MM.1S (cell line): ENCODE results near the gene ZYX.

ENCODE experiments used
- DNase-seq: peaks from one replicate; pipeline ENCODE4 v3.0.0-alpha.2; 2015
- H2AFZ ChIP-seq: fragments of 300-600 bp; sonication (generic); 2 replicates; pipeline ENCODE4 v1.6.0; 2016; ENCODE audit warnings: antibody characterized with exemption, low read length
- H3F3A ChIP-seq: fragments of 300-600 bp; sonication (generic); 2 replicates; pipeline ENCODE4 v1.6.1; 2016; ENCODE audit warnings: mild to moderate bottlenecking, antibody characterized with exemption, low read length, moderate library complexity, mixed read lengths; ENCODE audit not compliant: insufficient read depth
- H3K27ac ChIP-seq: fragments of 300-600 bp; sonication (generic); 2 replicates; pipeline ENCODE4 v1.5.1; 2016; ENCODE audit warnings: mild to moderate bottlenecking, low read length
- H3K27me3 ChIP-seq: fragments of 300-600 bp; sonication (generic); replicated peaks from 2 replicates; pipeline ENCODE4 v1.6.0; 2016; ENCODE audit warnings: low read length; ENCODE audit not compliant: insufficient read depth
- H3K36me3 ChIP-seq: fragments of 300-600 bp; sonication (generic); replicated peaks from 2 replicates; pipeline ENCODE4 v1.6.1; 2016; ENCODE audit warnings: mild to moderate bottlenecking, low read length, mixed read lengths; ENCODE audit not compliant: insufficient read depth
- H3K4me1 ChIP-seq: fragments of 300-600 bp; sonication (generic); 2 replicates; pipeline ENCODE4 v1.6.1; 2016; ENCODE audit warnings: low read length, mixed read lengths
- H3K4me2 ChIP-seq: fragments of 300-600 bp; sonication (generic); 2 replicates; pipeline ENCODE4 v1.6.0; 2016; ENCODE audit warnings: low read depth, low read length
- H3K4me3 ChIP-seq: fragments of 300-600 bp; sonication (generic); 2 replicates; pipeline ENCODE4 v1.5.1; 2016; ENCODE audit warnings: low read length, mixed read lengths
- H3K79me2 ChIP-seq: fragments of 300-600 bp; sonication (generic); 2 replicates; pipeline ENCODE4 v1.6.1; 2016; ENCODE audit warnings: mixed run types, low read length, mixed read lengths
- H3K9ac ChIP-seq: fragments of 300-600 bp; sonication (generic); 2 replicates; pipeline ENCODE4 v1.6.1; 2016; ENCODE audit warnings: low read length, mixed read lengths
- H3K9me2 ChIP-seq: fragments of 300-600 bp; sonication (generic); replicated peaks from 2 replicates; pipeline ENCODE4 v1.6.1; 2016; ENCODE audit warnings: mild to moderate bottlenecking, low read length, mixed read lengths; ENCODE audit not compliant: insufficient read depth
- H3K9me3 ChIP-seq: fragments of 300-600 bp; sonication (generic); replicated peaks from 2 replicates; pipeline ENCODE4 v1.6.1; 2016; ENCODE audit warnings: mild to moderate bottlenecking, low read length, mixed read lengths; ENCODE audit not compliant: insufficient read depth
- H4K20me1 ChIP-seq: fragments of 300-600 bp; sonication (generic); 2 replicates; pipeline ENCODE4 v1.6.1; 2016; ENCODE audit warnings: mild to moderate bottlenecking, low read length, moderate library complexity, mixed read lengths; ENCODE audit not compliant: insufficient read depth
- EZH2 ChIP-seq: fragments of 300-600 bp; sonication (generic); optimal IDR thresholded peaks from 2 replicates; pipeline ENCODE3; 2017; ENCODE audit warnings: low read depth, mild to moderate bottlenecking, antibody characterized with exemption, low read length, mixed read lengths
- EZH2phosphoT487 ChIP-seq: fragments of 300-600 bp; sonication (generic); IDR thresholded peaks from 2 replicates; pipeline ENCODE4 v1.6.1; 2018; ENCODE audit warnings: antibody characterized with exemption, low read length
- TF ChIP-seq, protein P1 (sequence below): fragments of 300-600 bp; sonication (generic); IDR thresholded peaks from 2 replicates; pipeline ENCODE4 v1.5.1; 2016; ENCODE audit warnings: antibody characterized with exemption, low read length, mixed read lengths

ZYX gene

DNA sequence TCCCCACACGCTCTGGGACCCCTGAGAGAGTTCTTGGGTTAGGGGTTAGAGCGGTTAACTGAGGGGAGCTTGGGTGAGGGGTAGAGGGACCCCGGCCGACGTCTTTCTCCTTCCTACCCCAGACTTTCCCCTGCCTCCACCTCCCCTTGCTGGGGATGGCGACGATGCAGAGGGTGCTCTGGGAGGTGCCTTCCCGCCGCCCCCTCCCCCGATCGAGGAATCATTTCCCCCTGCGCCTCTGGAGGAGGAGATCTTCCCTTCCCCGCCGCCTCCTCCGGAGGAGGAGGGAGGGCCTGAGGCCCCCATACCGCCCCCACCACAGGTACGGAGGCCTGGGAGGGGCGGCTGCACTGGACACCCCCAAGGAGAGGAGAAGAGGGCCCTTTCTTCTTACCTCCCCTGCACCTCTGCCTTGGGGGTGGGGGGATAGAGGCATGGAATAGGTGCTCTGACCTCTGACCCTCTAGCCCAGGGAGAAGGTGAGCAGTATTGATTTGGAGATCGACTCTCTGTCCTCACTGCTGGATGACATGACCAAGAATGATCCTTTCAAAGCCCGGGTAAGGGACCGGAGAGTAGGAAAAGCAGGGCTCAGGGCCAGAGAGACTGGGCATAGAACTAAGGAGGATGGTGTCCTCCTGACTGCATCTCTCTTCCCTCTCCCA is 1.1 kb downstream of the ZYX start:
- H3K9me3 ChIP-seq = no peaks in the 10 kb centered on the region
- H3K9me2 ChIP-seq = no peaks in the 10 kb centered on the region
- no peaks in the 10 kb centered on the region for H4K20me1 ChIP-seq
- H3F3A ChIP-seq = no peaks in the 10 kb centered on the region
- peak overlapping the region; percentile 82; the same call in 1 of the 2 replicates for H3K4me2 ChIP-seq
- H3K79me2 ChIP-seq = no peaks in the 10 kb centered on the region
- no peak for TF ChIP-seq EZH2
- TF ChIP-seq, protein P1, sequence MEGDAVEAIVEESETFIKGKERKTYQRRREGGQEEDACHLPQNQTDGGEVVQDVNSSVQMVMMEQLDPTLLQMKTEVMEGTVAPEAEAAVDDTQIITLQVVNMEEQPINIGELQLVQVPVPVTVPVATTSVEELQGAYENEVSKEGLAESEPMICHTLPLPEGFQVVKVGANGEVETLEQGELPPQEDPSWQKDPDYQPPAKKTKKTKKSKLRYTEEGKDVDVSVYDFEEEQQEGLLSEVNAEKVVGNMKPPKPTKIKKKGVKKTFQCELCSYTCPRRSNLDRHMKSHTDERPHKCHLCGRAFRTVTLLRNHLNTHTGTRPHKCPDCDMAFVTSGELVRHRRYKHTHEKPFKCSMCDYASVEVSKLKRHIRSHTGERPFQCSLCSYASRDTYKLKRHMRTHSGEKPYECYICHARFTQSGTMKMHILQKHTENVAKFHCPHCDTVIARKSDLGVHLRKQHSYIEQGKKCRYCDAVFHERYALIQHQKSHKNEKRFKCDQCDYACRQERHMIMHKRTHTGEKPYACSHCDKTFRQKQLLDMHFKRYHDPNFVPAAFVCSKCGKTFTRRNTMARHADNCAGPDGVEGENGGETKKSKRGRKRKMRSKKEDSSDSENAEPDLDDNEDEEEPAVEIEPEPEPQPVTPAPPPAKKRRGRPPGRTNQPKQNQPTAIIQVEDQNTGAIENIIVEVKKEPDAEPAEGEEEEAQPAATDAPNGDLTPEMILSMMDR = no peak
- no peak for TF ChIP-seq EZH2phosphoT487
- no peaks in the 10 kb centered on the region for H3K36me3 ChIP-seq
- H3K4me3 ChIP-seq = peak overlapping the region; percentile 91; the same call in 1 of the 2 replicates
- no peaks in the 10 kb centered on the region for H3K27me3 ChIP-seq
- peaks cover 7% of the 10 kb centered on the region for H3K4me1 ChIP-seq
- H3K9ac ChIP-seq = no peak overlapping the region
- DNase-seq = no peak
- no peak overlapping the region for H3K27ac ChIP-seq
- no peak overlapping the region for H2AFZ ChIP-seq

DNA sequence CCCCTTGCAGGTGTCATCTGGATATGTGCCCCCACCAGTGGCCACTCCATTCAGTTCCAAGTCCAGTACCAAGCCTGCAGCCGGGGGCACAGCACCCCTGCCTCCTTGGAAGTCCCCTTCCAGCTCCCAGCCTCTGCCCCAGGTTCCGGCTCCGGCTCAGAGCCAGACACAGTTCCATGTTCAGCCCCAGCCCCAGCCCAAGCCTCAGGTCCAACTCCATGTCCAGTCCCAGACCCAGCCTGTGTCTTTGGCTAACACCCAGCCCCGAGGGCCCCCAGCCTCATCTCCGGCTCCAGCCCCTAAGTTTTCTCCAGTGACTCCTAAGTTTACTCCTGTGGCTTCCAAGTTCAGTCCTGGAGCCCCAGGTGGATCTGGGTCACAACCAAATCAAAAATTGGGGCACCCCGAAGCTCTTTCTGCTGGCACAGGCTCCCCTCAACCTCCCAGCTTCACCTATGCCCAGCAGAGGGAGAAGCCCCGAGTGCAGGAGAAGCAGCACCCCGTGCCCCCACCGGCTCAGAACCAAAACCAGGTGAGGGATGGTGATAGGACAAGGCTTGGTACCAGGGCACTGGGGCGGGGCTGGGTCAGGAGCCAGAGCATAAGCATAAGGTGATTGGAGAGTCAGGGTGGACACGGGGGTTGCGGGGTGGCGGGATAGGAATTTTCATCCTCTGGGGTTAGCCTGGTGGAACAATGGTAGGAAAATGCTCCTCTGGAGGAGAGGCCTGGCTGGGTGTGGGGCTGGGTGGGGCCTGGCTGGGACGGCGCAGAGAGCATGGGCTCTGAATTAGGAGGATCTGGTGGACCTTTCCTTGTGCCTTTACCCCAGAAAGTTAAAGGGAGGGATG is 1.9 kb downstream of the ZYX start:
- Histone ChIP-seq H3K27me3 (no peaks in the 10 kb centered on the region), H2AFZ (no peak overlapping the region), H3K9ac (no peak overlapping the region), H3K4me1 (peaks cover 7% of the 10 kb centered on the region), H3K9me3 (no peaks in the 10 kb centered on the region), H3F3A (no peaks in the 10 kb centered on the region), H3K27ac (no peak overlapping the region), H3K36me3 (no peaks in the 10 kb centered on the region), H3K9me2 (no peaks in the 10 kb centered on the region), H3K4me2 (no peak overlapping the region), H4K20me1 (no peaks in the 10 kb centered on the region), H3K4me3 (no peak overlapping the region), H3K79me2 (no peaks in the 10 kb centered on the region)
- DNase-seq = no peak
- TF ChIP-seq EZH2phosphoT487 (no peak), EZH2 (no peak)
- TF ChIP-seq, protein P1 = no peak

GRCh38 chr7:143383642-143383957 is 2.5 kb downstream of the ZYX start:
- Histone ChIP-seq H3K4me1 (peaks cover 7% of the 10 kb centered on the region), H3K79me2 (no peaks in the 10 kb centered on the region), H4K20me1 (no peaks in the 10 kb centered on the region), H3K9ac (no peak overlapping the region), H2AFZ (no peak overlapping the region), H3K9me3 (no peaks in the 10 kb centered on the region), H3K9me2 (no peaks in the 10 kb centered on the region), H3K27ac (no peak overlapping the region), H3K36me3 (no peaks in the 10 kb centered on the region), H3K4me3 (no peak overlapping the region), H3K27me3 (no peaks in the 10 kb centered on the region), H3K4me2 (no peak overlapping the region), H3F3A (no peaks in the 10 kb centered on the region)
- DNase-seq = no peak
- TF ChIP-seq EZH2 (no peak), EZH2phosphoT487 (no peak)
- TF ChIP-seq, protein P1 = no peak
